Prostate gland (tissue), 2 donors: ENCODE results near the gene SPDYE2B.
"Not testable (repeated sequence)": the region's sequence is repeated elsewhere in the genome, so short reads cannot be mapped to it uniquely, and the experiment has no call there.

Experiments used
- POLR2A ChIP-seq: fragments of 450-650 bp; IDR thresholded peaks from one replicate; pipeline ENCODE4 v1.6.1; 2016; ENCODE audit warnings: antibody characterized with exemption, mild to moderate bottlenecking
- POLR2AphosphoS5 ChIP-seq: sonication (generic); formaldehyde crosslinking; IDR thresholded peaks from one replicate; pipeline ENCODE4 v1.6.1; 2017; ENCODE audit warnings: antibody characterized with exemption
- TF ChIP-seq, protein P1 (sequence below), 4 experiments: fragments of 200-600 bp in 2 of 4; fragments of 450-650 bp in 2 of 4; sonication (generic) in 2 of 4; IDR thresholded peaks; 1 replicate in 3 of 4; 2 replicates in 1 of 4; pipeline ENCODE4 v1.5.1; 2016 to 2019; ENCODE audit warnings: antibody characterized with exemption in 4 of 4, mild to moderate bottlenecking in 2 of 4, moderate library complexity in 2 of 4

DNA sequence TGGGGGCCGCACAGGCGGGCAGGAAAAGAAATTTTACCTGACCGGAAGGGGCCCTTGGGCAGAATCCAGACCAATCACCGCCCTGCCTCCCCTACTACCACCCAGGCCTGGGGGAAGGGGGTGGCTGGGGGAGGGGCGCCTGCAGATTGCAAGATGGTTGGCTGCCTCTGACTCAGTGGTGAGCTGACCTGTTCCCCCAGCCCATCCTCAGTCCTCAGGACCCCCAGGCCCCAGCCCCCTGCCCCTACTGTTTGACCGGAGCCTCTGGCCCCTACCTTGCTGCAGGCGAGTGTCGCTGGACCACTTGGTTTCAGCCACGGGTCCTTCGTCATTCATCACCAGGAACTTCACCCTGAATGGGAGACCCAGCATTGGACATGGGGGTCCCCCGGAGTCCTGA, 11.3 kb upstream of the SPDYE2B start:
- not testable (repeated sequence) for TF ChIP-seq POLR2A, POLR2AphosphoS5
- TF ChIP-seq, protein P1, sequence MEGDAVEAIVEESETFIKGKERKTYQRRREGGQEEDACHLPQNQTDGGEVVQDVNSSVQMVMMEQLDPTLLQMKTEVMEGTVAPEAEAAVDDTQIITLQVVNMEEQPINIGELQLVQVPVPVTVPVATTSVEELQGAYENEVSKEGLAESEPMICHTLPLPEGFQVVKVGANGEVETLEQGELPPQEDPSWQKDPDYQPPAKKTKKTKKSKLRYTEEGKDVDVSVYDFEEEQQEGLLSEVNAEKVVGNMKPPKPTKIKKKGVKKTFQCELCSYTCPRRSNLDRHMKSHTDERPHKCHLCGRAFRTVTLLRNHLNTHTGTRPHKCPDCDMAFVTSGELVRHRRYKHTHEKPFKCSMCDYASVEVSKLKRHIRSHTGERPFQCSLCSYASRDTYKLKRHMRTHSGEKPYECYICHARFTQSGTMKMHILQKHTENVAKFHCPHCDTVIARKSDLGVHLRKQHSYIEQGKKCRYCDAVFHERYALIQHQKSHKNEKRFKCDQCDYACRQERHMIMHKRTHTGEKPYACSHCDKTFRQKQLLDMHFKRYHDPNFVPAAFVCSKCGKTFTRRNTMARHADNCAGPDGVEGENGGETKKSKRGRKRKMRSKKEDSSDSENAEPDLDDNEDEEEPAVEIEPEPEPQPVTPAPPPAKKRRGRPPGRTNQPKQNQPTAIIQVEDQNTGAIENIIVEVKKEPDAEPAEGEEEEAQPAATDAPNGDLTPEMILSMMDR (IDR thresholded peaks at IDR 0.05), result not testable (repeated sequence)
